Measurements from ENCODE around the gene ENG. TPM values are rescaled to one million over a fixed set of nuclear protein-coding genes. Genes with fewer than 3 reads are reported as not detected.

The ENG gene
- total RNA-seq, 4 donors from 2014 or later, result 7.2 to 32.8 (median 18.0) TPM

DNA sequence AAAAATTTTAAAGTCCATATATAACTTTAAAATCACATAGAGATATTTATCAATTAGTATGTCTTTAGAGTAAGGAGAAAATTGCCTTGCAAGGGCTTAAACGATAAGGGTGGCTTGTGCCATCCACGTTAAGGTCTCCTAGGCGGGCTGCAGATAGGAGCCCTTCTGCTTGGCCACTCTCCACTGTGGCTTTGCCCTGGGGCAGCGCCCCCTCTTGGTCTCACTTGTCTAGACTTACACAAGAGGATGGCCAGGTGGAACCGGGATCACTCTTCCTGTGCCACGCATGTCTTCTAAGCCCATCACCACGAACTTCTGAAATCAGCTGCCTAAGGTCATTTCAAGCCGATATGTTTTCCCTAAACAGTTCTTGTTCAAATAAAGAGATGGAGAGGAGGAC is 48.8 kb downstream of the ENG start:
- WGBS, 2 donors, result 77 to 84% methylated on average over 8 of the region's 8 CpGs
- TF ChIP-seq, protein P1, sequence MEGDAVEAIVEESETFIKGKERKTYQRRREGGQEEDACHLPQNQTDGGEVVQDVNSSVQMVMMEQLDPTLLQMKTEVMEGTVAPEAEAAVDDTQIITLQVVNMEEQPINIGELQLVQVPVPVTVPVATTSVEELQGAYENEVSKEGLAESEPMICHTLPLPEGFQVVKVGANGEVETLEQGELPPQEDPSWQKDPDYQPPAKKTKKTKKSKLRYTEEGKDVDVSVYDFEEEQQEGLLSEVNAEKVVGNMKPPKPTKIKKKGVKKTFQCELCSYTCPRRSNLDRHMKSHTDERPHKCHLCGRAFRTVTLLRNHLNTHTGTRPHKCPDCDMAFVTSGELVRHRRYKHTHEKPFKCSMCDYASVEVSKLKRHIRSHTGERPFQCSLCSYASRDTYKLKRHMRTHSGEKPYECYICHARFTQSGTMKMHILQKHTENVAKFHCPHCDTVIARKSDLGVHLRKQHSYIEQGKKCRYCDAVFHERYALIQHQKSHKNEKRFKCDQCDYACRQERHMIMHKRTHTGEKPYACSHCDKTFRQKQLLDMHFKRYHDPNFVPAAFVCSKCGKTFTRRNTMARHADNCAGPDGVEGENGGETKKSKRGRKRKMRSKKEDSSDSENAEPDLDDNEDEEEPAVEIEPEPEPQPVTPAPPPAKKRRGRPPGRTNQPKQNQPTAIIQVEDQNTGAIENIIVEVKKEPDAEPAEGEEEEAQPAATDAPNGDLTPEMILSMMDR (IDR thresholded peaks at IDR 0.05), result peak in 1 of 6 experiments; percentile 10
- TF ChIP-seq POLR2A (IDR thresholded peaks at IDR 0.05), result no peak
- H3K9me3 ChIP-seq, result no peaks in the 10 kb centered on the region
- H3K27ac ChIP-seq, result no peak overlapping the region
- no peak for DNase-seq
- H3K4me3 ChIP-seq, result no peak overlapping the region
- intact Hi-C loops (cut with DNase I), result no loop called here
- H3K27me3 ChIP-seq, result no peaks in the 10 kb centered on the region
- H3K36me3 ChIP-seq, result peaks cover 4 to 59% (median 16%) of the 10 kb centered on the region in 3 donors
- peaks cover 29 to 71% (median 31%) of the 10 kb centered on the region in 3 donors for H3K4me1 ChIP-seq

DNA sequence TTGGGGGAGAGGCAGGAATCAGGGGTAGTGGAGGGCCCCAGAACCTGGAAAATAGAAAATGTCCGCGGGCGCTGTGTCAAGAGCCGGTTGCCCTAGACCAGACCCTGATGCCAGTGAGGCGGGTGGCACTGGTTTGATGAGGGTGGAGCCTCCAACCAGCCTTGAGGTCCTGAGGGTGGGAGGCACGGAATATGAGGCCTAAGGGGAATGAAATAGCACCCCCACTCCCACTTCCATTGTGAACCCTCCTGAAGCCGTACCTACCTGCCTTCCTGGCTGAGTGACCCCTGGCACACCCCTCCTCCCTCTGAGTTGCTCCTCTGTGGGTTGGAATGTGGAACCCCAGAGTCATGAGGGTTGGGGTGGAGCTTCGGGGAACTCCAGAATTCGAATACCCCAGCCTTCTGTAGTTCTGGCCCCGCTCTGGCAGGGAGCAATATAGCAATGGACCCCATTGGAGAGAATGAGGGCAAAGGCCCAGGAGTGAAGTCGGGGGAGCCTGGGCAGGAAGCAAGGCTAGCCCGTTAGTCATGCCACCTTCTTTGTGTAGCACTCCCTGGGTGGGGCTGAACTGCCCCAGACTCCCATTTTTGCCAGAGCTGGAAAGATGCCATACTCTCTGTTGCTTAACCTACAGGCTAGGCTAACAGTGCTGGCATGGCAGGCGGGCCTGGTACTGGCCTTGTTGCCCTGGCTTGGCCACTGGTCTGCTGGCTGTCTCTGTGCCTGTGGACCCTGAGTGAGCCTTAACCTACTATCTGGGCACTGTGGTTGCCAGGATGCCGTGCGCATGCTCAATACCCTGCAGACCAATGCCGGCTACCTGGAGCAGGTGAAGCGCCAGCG is 50.7 kb downstream of the ENG start:
- intact Hi-C loops (cut with DNase I), result no loop called here
- H3K4me1 ChIP-seq, result peaks cover 24 to 52% (median 31%) of the 10 kb centered on the region in 3 donors
- 0 to 5% methylated on average over 8 of the region's 18 CpGs for WGBS, 2 donors
- H3K36me3 ChIP-seq, result peaks cover 4 to 45% (median 16%) of the 10 kb centered on the region in 3 donors
- TF ChIP-seq, protein P1 (IDR thresholded peaks at IDR 0.05), result peak in 1 of 6 experiments; percentile 3
- TF ChIP-seq POLR2A (IDR thresholded peaks at IDR 0.05), result no peak
- H3K9me3 ChIP-seq, result no peaks in the 10 kb centered on the region
- H3K27ac ChIP-seq, result peak overlapping the region; percentile 89 to 97 (median 94)
- no peak for DNase-seq
- no peaks in the 10 kb centered on the region for H3K27me3 ChIP-seq
- H3K4me3 ChIP-seq, result peak overlapping the region; percentile 59 to 83 (median 68)

DNA sequence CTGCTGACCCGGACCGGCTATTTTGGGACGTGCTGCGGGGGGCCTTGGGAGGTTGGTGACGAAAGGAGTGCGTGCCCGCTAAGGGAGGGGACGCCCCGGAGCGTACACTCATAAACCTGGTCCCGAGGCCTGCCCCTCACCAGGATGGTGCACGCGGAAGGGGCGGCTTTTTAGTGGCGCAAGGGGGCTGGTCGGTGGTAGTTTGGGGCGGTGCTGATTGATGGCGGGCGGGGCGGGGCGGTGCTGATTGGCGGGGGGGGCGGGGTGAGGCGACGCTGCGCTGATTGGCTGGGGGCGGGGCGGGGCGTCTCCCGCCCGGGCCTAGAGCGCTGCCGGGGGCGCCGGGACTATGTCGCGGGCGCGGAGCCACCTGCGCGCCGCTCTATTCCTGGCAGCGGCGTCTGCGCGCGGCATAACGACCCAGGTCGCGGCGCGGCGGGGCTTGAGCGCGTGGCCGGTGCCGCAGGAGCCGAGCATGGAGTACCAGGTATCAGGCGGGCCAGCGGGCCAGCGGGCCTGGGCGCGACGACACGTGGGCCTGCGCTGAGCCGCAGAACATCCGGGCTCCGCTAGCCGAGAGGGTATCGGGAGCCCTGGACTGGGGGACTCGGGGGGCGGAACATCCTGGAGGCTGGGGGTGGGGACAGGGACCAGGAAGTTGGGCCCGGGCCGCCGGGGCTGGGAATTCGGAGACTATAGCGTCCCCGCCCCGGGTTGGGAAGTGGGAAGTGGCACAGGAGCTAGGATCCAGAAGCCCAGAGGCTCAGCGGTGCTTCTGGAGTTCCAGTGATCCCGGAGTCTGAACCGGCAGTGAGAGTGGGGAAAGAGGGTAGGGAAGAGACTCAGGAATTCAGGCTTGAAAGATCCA is 51.6 kb downstream of the ENG start, which contains the start of gene FPGS:
Gene FPGS, plus strand, starts transcription at position 307 of the 868 bp plus-strand sequence. Its CDS starts 43 bp downstream, at position 350.
- no peaks in the 10 kb centered on the region for H3K9me3 ChIP-seq
- no peaks in the 10 kb centered on the region for H3K27me3 ChIP-seq
- peaks cover 24 to 49% (median 31%) of the 10 kb centered on the region in 3 donors for H3K4me1 ChIP-seq
- peak within 1 kb of the TSS; percentile 89 to 97 (median 94) for H3K27ac ChIP-seq
- peak within 1 kb of the TSS; percentile 59 to 83 (median 68) for H3K4me3 ChIP-seq
- TF ChIP-seq POLR2A (IDR thresholded peaks at IDR 0.05), result peak in 2 of 4 donors; percentile 68 to 75
- TF ChIP-seq, protein P1 (IDR thresholded peaks at IDR 0.05), result no peak
- DNase-seq, result peak; percentile 51
- WGBS, 2 donors, result 0% methylated on average over 10 to 12 of the region's 83 CpGs
- intact Hi-C loops (cut with DNase I), result no loop called here
- peaks cover 4 to 36% (median 10%) of the 10 kb centered on the region in 3 donors for H3K36me3 ChIP-seq

DNA sequence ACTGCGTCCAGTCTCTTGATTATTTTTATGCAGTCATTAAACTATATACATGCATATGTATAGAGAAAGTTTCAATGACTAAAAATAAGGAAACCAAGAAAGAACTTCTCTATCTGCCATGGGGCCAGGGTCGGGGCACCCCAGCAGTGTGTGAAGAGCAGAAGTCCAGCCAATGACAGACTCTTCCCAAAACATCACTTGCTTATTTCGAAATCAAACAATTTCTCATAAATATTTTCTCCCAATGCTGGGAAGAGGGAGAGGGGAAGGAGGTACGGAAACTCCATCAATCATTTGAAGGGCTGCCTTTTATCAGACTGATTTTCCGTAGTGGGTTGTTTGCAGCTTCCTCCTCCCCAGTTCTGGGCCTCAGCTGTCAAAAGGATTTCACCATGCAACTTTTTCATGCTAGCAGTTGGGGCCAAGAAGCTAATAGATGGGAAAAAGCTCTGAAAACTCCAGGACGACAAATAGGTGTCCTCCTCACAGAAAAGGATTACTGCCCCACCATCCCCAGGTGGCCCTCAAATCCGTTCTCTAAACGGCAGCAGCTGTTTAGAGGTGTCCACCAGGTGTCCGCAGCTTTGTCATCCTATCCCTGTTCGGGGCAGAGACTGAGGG is 52.4 kb downstream of the ENG start:
- Histone ChIP-seq H3K36me3 (peaks cover 0 to 28% (median 5%) of the 10 kb centered on the region in 3 donors), H3K4me3 (peak overlapping the region; percentile 59 to 83 (median 68)), H3K27me3 (no peaks in the 10 kb centered on the region), H3K27ac (peak overlapping the region; percentile 89 to 97 (median 94)), H3K4me1 (peaks cover 24 to 56% (median 31%) of the 10 kb centered on the region in 3 donors), H3K9me3 (no peaks in the 10 kb centered on the region)
- DNase-seq, result no peak
- WGBS, 2 donors, result 19 to 24% methylated on average over 7 to 10 of the region's 10 CpGs
- no peak for TF ChIP-seq POLR2A (IDR thresholded peaks at IDR 0.05)
- TF ChIP-seq, protein P1 (IDR thresholded peaks at IDR 0.05), result peak in 3 of 6 experiments; percentile 11 to 31 (median 14)
- intact Hi-C loops (cut with DNase I), result no loop called here

Measured in esophagus squamous epithelium (tissue), 5 donors.